Stimulated activated naive CD8-positive, alpha-beta T cell treated with anti-CD3 and anti-CD28 coated beads, Interleukin-15, amount 100 ng/mL, for 72 hours (primary cell): ENCODE data around the gene KCNA2.

Experiments used
- ATAC-seq: fragments of 150-1000 bp; cut with Tn5 transposase; 2 replicates; pipeline ENCODE4 v1.10.0; 2021; ENCODE audit warnings: mild to moderate bottlenecking, moderate library complexity
- DNase-seq, 2 donors: peaks; one replicate each; pipeline ENCODE4 v3.0.0; 2021 to 2022
- H3K27ac Mint-ChIP-seq, 2 donors: one replicate each; pipeline ENCODE4 v1.8.0; 2022; ENCODE audit warnings: mild to moderate bottlenecking in 2 of 2, mixed read lengths in 2 of 2, moderate library complexity in 2 of 2
- H3K27me3 Mint-ChIP-seq: one replicate; pipeline ENCODE4 v1.8.0; 2022; ENCODE audit warnings: mixed read lengths
- H3K4me1 Mint-ChIP-seq: one replicate; pipeline ENCODE4 v1.8.0; 2022; ENCODE audit warnings: mild to moderate bottlenecking, mixed read lengths
- H3K4me3 Mint-ChIP-seq, 2 donors: one replicate each; pipeline ENCODE4 v1.8.0; 2022; ENCODE audit warnings: mild to moderate bottlenecking in 2 of 2, mixed read lengths in 2 of 2, moderate library complexity in 1 of 2
- H3K9me3 Mint-ChIP-seq, 2 donors: one replicate each; pipeline ENCODE4 v1.8.0; 2022; ENCODE audit warnings: mixed read lengths in 2 of 2

KCNA2 gene

DNA sequence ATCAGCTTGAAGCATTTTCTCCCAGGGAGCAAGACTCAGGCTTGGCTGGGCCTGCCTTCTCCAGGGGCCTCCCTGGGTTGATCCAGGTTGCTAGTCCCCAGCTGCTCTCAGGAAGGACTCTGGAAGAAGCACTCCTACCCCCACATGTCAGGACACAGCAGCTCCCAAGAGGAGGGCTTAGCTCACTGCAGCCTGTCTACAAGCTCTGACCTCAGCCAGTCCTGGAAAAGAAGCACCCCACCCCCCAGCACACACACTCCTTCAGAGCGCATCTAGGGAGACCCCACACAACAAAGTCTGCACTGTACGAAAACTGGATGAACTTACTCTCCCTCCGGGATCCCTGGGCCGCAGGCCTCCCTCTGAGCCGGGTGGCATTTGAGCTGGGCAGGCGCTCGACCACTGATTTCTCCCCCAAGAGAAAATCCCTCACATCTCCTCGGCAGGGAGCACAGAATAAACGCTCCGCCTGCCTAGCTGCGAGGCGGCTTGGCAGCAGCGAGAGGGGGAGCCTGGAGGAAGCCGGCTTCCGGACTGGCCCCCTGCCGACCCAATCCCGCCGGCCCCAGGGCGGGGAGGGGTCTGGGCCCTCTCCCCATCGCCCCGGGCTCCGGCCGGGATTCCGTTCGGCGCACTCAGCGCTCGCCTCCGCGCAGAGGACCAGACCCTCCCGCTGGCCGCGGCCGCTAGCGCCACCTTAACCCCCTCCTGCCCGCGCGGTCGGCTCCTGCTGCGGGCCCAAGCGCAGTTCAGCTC lies at the start of gene KCNA2:
KCNA2 (minus strand) TSS at position 458 of the 756 bp plus-strand sequence. CDS start 1,576 bp downstream, outside the sequence.
- Mint-ChIP-seq H3K27ac (no peak within 1 kb of the TSS), H3K4me3 (peak within 1 kb of the TSS; percentile 84 to 91), H3K27me3 (peaks cover 81% of the 10 kb centered on the region), H3K4me1 (peaks cover 27% of the 10 kb centered on the region), H3K9me3 (no peaks in the 10 kb centered on the region)
- ATAC-seq = peak; percentile 47
- DNase-seq = no peak

DNA sequence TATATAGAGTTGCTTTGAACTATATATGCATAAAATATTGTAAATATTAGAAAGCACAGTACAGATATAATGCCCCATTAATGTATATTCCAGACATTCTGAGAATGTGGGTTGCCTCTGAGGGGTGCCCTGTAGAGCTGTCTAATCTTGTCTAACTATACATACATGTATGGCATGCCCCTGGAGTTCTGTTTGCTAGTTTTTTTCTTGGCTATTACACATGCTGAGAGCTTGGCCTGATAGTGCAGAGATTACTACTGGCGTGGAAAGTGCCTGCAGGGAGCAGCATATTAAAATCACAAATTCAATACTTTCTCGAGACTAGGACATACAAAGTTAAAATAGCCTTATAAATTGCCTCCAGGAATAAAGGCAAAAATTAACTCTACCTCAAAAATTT lies 44.5 kb upstream of the KCNA2 start:
- H3K9me3 Mint-ChIP-seq = no peaks in the 10 kb centered on the region
- ATAC-seq (no peak), DNase-seq (no peak)
- H3K4me3 Mint-ChIP-seq = no peak overlapping the region
- H3K4me1 Mint-ChIP-seq = peaks cover 13% of the 10 kb centered on the region
- no peak overlapping the region for H3K27ac Mint-ChIP-seq
- H3K27me3 Mint-ChIP-seq = no peaks in the 10 kb centered on the region

DNA sequence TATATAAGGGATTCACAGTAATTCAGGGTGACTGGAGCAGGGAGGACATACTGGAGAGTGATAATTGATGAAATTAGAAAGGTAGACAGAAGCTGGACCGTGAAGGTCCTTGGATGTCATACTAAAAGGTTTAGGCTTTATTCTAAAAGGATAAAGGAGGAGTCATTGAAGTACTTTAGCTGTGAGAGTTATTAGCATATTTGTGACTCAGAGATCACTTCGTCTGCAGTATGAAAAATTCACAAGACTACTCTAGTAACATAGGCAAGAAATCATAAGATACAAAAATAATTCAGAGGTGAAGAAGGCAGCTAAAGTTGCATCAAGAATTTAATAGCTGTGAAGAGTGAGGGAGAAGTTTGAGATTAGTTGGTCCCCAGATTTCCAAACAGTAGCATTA lies 42.3 kb upstream of the KCNA2 start:
- no peak for DNase-seq
- Mint-ChIP-seq H3K9me3 (no peaks in the 10 kb centered on the region), H3K27me3 (no peaks in the 10 kb centered on the region), H3K4me3 (no peak overlapping the region), H3K4me1 (peaks cover 21% of the 10 kb centered on the region), H3K27ac (no peak overlapping the region)
- ATAC-seq = peak; percentile 35

DNA sequence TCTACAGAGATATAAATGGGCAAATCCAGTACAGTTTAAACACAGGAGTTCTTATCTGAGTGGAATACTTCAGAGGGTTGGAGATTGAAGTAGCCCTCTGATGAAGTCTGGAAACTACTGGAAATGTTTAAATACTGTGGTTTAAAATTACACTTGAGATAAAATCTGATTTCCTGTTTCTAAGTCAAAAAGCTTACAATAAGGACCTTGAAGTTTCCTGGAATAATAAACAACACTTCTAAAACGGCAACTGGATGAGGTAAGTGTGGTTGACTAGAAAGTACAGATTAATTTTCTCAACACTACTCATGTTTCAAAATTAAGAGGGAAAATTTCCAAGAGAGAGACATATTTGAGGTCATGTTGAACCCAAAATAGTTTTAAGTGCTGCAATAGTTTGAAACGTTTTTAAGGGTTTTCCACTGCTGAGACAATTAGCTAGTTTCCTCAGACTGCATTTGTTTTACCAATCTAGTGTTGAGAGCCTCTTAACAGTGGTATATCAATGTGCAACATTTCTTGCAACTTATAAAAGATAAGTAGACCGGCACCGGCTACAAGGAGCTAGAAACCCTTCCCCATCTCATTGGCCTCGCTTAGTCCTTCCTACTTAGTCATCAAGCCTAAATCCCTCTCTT lies 41.2 kb upstream of the KCNA2 start:
- H3K9me3 Mint-ChIP-seq = no peaks in the 10 kb centered on the region
- no peak overlapping the region for H3K4me3 Mint-ChIP-seq
- DNase-seq (peak in 1 of 2 donors; percentile 28), ATAC-seq (peak; percentile 89)
- no peak overlapping the region for H3K27ac Mint-ChIP-seq
- no peaks in the 10 kb centered on the region for H3K27me3 Mint-ChIP-seq
- H3K4me1 Mint-ChIP-seq = peaks cover 30% of the 10 kb centered on the region

DNA sequence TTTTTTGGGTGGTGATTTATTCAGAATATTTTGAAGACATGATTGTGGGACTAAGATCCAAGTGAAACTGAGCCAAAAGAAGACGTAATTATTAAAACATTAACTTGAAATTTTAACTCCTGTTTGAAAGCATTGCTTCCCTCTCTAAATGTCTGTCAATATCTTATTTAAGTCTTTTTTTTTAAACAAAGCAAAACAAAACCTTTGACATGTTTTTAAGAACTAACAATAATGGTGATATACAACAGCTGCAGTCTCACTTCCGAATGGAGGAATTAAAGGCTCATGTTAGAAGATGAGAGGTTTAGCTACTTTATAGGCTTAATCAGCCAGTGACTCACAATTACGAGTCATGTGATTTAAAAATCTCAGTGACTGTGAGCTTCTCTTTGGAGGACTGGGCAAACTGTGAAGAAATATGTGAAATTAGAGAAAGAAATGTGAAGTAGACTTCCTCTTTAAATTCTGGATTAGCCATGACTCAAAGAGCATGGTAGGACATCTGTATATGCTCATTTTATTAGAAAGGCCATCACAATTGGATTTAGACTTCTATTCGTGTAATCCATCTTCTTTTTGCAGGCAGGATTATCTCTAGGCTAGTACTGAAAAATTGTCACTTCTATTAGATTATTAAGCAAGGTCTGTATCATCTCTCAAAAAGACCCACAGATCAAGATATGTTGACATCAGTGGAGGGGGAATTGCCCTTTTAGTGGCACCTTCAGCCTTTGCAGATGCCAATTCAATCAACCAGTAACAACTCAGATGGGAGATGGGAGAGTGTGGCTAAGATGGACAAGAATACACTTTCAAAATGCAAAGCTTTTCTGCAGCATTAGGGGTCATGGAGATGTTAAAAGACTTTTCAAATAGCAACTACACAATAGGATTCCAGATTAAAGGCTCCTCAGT lies 39.9 kb upstream of the KCNA2 start:
- ATAC-seq (no peak), DNase-seq (no peak)
- H3K27ac Mint-ChIP-seq = peak overlapping the region in 1 of 2 donors; percentile 2
- no peaks in the 10 kb centered on the region for H3K27me3 Mint-ChIP-seq
- peaks cover 37% of the 10 kb centered on the region for H3K4me1 Mint-ChIP-seq
- H3K4me3 Mint-ChIP-seq = peak overlapping the region; percentile 3 to 56
- H3K9me3 Mint-ChIP-seq = peaks cover 8% of the 10 kb centered on the region in 2 donors

DNA sequence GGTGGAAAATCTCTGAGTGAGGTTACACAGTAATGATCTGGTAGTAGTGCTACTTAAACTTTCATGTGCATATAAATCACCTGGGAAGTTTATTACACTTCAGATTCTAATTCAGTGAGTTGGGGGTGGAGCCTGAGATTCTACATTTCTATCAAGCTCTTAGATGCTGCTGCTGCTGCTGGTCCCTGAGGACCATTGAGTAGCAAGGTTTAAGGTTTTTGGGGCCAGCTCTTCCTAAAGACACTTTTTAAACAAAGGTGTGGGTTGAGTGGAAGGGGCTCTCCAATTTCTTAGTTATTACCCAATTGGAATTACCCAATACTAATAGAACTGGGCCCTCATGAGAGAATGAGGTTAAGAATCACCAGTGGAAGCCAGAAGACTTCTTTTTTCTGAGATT lies 39.1 kb upstream of the KCNA2 start:
- Mint-ChIP-seq H3K4me3 (no peak overlapping the region), H3K9me3 (peaks cover 8 to 13% of the 10 kb centered on the region in 2 donors), H3K27me3 (no peaks in the 10 kb centered on the region), H3K27ac (no peak overlapping the region), H3K4me1 (peaks cover 37% of the 10 kb centered on the region)
- DNase-seq (no peak), ATAC-seq (no peak)

DNA sequence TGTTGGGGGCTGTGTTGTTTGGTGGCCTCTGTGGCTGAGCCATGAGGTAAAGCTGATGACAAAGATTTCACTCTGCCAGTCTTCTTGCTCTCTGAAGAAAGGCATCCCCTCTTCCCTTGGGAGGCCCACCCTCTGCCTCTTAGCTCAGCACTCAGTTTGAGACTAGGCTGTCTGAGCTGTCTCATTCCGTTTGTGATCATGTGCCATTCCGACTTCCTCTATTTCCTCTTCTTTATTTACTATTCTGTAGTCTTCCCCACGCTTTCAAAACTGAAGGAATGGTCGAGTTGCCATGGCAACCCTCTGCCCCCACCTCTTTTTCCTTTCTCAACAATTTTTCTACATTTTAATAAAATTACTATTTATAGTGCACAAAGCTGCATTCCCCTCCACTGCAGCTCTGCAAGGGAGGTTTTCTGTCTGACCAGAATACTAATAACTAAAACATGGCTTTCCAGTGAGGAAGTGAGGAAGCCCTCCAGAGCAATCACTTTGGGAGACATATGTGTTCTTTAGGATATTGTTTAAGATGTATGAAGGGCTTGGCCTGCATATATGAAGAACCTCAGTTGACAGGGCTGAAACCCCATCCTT lies 37.8 kb upstream of the KCNA2 start:
- Mint-ChIP-seq H3K9me3 (peaks cover 8 to 22% of the 10 kb centered on the region in 2 donors), H3K27me3 (no peaks in the 10 kb centered on the region), H3K27ac (peak overlapping the region in 1 of 2 donors; percentile 31), H3K4me3 (no peak overlapping the region), H3K4me1 (peaks cover 37% of the 10 kb centered on the region)
- no peak for ATAC-seq
- no peak for DNase-seq

DNA sequence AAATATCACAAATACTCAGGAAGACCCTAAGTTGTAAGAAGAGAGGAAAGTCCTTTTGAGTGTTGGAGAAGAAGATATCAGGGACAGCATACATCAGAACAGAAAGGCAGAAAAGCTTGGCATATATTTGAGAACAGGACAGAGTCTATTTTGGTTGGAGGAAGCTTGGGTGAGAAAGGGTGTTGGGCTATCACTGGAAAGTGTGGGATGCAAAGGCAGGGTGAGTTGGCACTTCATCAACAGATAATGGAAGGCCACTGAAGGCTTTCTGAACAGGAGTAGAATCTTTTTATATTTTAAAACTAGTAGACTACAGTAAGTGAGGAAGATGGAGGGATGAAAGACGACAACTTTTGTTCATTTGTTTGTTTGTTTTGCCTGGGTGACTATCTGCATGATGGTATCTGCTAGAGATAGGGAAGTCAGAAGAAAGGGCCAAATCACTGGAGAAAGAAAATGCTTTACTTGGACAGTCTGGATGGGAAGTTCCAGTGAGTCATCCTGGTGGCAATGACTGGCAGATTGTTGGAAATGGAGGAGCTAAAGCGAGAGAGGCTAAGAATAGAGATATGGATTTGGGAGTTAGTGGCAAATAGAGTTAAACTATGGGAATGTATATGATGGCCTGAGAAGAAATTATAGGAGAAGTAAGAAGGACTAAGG lies 33.7 kb upstream of the KCNA2 start:
- H3K27me3 Mint-ChIP-seq = no peaks in the 10 kb centered on the region
- peaks cover 34% of the 10 kb centered on the region for H3K4me1 Mint-ChIP-seq
- H3K9me3 Mint-ChIP-seq = peaks cover 8 to 22% of the 10 kb centered on the region in 2 donors
- ATAC-seq = no peak
- no peak overlapping the region for H3K4me3 Mint-ChIP-seq
- no peak for DNase-seq
- no peak overlapping the region for H3K27ac Mint-ChIP-seq

DNA sequence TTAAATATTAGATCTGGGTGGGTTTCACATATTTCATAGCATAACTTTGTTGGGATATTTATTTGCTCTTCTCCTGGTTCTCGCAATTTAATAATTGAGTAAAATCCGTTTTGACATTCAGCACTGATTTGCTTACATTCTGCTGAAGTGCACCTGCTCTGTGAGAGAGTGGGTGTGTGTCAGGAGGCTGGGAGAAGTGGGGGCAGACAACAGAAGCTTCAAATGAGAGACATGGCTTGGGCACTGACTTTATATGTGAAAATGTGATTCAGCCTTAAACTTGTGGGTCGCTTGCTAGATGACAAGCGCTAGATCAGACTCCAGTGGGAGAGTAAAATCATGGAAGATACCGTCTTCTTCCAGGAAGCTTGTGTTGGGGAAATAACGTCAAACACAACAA lies 32.4 kb upstream of the KCNA2 start:
- Mint-ChIP-seq H3K9me3 (peaks cover 8 to 22% of the 10 kb centered on the region in 2 donors), H3K4me3 (no peak overlapping the region), H3K4me1 (peaks cover 22% of the 10 kb centered on the region), H3K27ac (no peak overlapping the region), H3K27me3 (no peaks in the 10 kb centered on the region)
- DNase-seq = no peak
- no peak for ATAC-seq

DNA sequence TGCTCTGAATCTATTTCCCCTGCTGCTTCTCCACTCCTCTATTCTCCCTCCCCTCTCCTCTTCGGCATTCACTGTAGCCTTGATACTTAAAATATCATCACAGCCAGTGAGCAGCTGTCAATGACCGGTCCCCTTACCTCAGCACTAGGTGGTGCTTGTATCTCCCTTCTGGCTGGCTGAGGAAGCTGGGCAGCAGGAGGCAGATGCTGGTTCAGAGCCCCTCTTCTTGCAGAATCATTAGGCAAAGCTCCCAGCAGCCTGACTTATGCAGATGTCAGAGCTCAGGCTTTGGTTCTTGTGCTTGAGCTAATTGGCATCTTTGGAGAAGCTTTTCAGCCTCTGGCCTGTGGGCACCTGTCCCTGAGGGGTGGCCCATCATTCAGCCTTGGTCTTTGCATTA lies 31.9 kb upstream of the KCNA2 start:
- Mint-ChIP-seq H3K4me1 (peaks cover 19% of the 10 kb centered on the region), H3K27me3 (no peaks in the 10 kb centered on the region), H3K4me3 (no peak overlapping the region), H3K27ac (peak overlapping the region in 1 of 2 donors; percentile 80), H3K9me3 (peaks cover 8 to 22% of the 10 kb centered on the region in 2 donors)
- DNase-seq (no peak), ATAC-seq (no peak)

DNA sequence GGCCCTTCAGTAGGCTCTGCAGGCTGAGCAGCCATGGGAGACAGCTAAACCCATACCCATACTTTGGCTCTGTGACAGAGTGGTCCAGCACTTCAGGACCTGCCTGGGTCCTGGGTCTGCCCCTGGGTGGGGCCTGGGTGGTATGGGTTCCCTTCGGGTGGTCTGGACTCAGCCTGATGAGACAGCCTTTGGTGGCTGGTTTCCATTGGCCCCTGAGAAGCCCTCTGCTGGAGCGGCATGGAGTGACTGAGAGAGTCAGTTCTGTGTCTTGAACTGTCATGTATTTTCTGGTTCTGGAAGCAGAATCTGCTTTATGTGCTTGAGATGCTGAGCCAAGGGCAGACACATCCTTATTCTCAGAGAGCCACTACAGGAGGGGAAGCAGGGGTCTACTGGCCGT lies 31.3 kb upstream of the KCNA2 start:
- DNase-seq (no peak), ATAC-seq (no peak)
- Mint-ChIP-seq H3K27me3 (no peaks in the 10 kb centered on the region), H3K27ac (no peak overlapping the region), H3K9me3 (peaks cover 8 to 22% of the 10 kb centered on the region in 2 donors), H3K4me3 (no peak overlapping the region), H3K4me1 (peaks cover 13% of the 10 kb centered on the region)

DNA sequence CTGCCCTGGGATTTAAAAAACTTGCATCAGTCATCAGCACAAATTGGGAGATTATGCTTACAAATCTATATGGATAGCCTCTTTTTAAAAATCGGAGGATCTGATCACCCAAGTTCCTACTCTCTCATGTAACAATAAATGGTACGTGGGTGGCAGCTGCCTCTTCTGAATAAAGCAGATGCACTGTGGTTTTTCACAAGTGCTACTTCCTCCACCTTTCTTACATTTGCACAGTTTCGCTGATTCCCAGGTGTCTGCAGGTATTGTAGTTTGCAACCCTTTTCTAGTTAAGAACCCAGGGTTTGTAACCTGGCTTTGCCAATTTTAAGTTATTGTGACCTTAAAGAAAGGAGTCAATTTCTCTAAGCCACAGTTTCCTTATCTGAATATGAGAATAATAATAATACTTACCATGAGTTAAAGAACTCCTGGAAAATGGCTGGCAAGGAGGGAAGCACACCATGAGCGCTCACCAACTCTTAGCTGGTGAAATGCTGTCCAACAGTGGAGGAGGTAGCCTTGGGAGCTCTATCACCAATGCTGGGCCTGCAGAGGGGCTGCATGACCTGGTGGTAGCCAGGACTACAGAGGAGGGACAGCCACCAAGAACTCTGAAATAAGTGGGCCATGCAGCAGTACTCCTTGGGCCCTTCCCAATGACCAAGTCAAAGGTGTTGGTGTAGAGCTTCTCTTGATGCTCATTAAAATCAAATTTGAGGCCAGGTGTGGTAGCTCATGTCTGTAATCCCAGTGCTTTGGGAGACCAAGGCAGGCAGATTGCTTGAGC lies 30.2 kb upstream of the KCNA2 start:
- Mint-ChIP-seq H3K27ac (peak overlapping the region in 1 of 2 donors; percentile 91), H3K4me1 (peaks cover 2% of the 10 kb centered on the region), H3K27me3 (no peaks in the 10 kb centered on the region), H3K9me3 (peaks cover 2 to 15% of the 10 kb centered on the region in 2 donors), H3K4me3 (peak overlapping the region; percentile 71 to 79)
- DNase-seq (no peak), ATAC-seq (no peak)

DNA sequence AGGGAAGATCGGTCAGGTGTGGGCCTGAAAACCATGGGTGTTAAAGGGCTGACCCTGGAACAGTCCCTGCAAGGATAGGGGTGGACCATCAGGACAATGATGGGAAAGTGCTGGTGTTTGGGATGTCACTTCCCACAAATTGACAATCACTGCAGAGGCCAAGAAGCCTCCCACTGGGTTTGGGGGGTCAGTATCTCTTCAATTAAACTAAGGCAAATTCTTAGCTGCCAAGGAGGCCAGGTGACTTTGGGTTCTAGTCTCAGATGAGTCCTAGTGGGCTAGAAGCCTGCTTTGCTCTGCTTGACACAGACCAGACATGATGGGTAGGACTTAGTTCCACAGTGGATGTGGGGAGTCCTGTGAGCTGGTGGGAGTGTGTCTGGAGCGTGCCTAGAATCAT lies 29.3 kb upstream of the KCNA2 start:
- no peak for ATAC-seq
- peak overlapping the region; percentile 71 to 79 for H3K4me3 Mint-ChIP-seq
- H3K27ac Mint-ChIP-seq = peak overlapping the region; percentile 74 to 91

More for the DNA sequence above, 29.3 kb upstream of the KCNA2 start:
- Mint-ChIP-seq H3K9me3 (peaks cover 0 to 11% of the 10 kb centered on the region in 2 donors), H3K27me3 (no peaks in the 10 kb centered on the region), H3K4me1 (no peaks in the 10 kb centered on the region)
- no peak for DNase-seq
